Activated CD4-positive, alpha-beta T cell treated with anti-CD3 and anti-CD28 coated beads, Interleukin-2, amount 50 U/mL, for 1 hour (primary cell): ENCODE results near the gene PDGFD.

ENCODE experiments used
- DNase-seq: peaks from one replicate; pipeline ENCODE4 v3.0.0-alpha.2; 2020

The PDGFD gene

DNA sequence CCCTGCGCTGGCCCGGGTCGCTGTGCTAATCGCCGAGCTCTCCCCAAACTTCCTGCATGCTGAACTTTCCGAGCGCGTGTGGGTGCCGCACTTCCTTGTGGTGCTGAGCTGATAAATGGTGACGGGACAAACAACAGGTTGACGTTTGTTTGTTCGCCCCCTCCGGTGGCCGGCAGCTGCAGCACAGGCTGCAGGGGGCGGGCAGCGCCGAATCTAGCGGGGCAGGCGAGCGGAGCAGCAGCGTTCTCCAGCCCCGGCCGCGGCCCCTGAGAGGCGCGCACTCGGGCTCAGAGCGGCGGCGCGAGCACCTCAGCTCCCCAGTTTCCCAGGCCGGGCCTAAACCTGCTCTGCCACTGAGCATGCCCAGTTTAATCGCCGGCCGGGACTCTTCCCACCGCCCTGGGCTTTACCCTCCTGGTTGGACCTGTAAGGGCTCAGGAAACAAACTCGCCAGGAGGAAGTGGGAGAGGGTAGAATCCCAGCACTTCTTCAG is at the start of gene PDGFD:
Gene PDGFD, minus strand, starts transcription at position 120 of the 493 bp plus-strand sequence.
- no peak for DNase-seq

- DNase-seq: no peak
Observed at GRCh38 chr11:104206936-104207335, 43.0 kb upstream of the PDGFD start.

- no peak for DNase-seq
Observed at GRCh38 chr11:104205838-104206237, 41.9 kb upstream of the PDGFD start.

DNA sequence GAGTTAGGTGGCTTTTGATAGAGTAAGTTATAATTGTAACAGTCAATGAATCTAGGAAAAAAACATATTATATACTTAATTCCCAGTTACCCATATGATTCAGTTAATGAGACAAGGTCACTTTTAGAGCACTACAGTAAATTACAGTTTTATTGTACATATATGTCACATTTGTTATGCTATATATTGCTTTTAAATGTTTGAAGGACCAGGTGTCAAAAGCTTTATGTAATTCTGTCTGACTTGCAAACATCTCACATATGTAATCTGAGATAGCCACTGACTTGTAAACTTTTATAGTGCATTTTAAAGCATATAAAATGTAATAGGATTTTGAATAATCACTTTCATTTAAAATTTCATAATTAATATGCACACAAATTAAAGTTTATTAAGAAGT is 36.7 kb upstream of the PDGFD start:
- no peak for DNase-seq

GRCh38 chr11:104199053-104199452 is 35.1 kb upstream of the PDGFD start:
- DNase-seq: no peak

DNA sequence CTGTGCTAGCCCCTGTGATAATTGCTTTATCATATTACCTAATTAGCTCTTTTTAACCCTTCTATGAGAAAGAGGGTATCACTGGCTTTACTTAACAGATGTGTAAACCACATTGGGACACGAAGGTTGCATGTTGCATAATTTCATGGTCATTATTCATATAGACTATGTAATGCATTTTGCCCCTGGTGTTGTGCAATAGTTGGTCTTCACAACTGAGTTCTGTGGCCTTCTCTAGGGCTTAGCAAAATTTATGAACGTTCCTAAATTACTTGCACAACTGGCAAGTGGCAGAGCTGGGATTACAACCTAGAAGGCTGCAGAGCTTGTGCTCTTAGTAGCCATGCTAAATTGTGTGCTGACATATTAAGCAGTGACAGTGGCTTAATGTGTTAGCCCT is 34.6 kb upstream of the PDGFD start:
- no peak for DNase-seq

GRCh38 chr11:104191124-104191523 is 27.2 kb upstream of the PDGFD start:
- DNase-seq: no peak

DNA sequence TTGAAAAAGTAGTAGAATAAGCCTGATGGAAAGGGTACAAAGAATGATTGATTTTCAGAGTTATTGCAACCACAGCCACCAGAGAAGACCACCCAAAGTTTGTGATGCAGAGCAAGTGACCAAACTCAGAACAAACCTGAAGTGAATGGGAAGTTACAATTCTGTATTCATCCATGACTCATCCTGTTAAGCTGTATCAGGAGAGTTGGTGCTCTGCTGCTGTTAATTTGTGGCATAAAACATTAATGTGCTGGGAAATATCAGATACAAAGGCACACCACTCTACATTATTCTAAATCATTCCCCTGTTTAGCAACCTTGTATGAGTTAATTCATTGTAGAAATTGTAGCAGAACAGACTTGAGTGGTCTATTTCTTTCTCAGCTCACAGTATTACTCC is 19.6 kb upstream of the PDGFD start:
- no peak for DNase-seq

DNA sequence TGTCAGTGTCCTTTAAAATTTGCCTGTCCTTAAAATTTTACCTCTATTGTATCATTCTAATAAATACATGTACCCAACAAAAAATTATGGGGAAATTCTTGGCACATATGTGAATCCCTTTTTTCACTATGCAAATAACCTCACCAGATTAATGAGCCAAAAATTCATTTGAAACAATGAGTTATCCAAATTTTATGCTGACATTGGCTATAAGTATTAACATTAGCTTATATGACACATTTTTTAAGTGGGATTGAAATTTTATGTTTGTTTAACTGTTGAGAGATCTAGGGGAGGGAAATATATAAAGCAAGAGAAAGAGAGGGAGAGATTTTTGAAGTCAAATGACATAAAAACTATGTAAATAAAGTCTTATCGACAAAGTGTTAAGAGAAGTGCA is 11.8 kb upstream of the PDGFD start:
- DNase-seq: no peak

- no peak for DNase-seq
Observed at GRCh38 chr11:104169091-104169490, 5.1 kb upstream of the PDGFD start.

DNA sequence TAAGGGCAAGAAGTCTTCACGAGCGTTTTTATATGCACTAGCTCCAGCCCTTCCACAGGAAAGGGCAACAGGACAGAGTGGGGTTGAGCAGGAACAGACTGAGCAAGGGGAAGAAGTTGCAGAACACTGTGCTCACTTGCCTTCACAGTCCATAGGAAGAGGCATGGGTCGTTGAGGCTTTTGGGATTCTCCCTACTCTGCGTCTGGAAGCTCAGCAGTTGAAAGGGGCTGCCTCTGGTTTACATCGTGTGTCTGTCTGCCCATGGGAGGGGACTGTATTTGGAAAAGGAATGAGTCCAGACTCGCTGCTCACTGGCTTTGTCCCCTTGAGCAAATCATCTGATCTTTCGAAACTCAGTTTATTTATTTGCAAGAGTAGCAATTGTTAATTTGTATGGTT is 1.1 kb upstream of the PDGFD start:
- DNase-seq: no peak

- DNase-seq: no peak
Observed at GRCh38 chr11:104163100-104164027, 583 bp downstream of the PDGFD start.

DNA sequence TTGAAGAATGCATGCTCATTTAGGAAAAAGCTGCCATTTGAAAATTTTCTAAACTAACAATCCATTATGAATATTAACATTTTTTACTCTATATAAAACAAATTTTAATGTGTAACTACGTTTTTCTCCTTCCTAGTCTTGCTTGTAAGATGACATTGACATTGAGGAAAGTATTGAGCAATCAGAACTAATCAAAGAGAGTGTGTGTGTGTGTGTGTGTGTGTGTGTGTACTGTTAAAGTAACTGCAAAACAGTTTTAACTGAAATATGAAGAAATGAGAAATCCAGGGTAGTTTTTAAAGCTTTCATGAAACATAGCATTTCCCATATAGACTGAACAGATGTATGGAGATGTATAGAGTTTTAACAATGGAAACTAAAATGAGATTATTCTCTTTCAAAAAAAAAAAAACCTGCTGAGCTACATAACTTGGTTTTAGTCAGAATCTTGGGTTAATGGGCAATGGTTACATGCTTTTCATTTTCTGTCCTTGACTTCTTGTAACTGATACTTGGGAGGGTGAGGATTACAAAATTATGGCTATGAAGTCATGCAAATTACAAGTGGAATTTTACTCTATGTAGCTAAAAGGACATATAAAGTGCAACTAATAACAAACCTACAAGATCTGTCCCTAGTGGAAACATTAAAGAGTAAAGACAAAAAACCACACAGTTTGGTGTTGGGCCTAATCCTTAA is 2.0 kb downstream of the PDGFD start:
- DNase-seq: no peak

DNA sequence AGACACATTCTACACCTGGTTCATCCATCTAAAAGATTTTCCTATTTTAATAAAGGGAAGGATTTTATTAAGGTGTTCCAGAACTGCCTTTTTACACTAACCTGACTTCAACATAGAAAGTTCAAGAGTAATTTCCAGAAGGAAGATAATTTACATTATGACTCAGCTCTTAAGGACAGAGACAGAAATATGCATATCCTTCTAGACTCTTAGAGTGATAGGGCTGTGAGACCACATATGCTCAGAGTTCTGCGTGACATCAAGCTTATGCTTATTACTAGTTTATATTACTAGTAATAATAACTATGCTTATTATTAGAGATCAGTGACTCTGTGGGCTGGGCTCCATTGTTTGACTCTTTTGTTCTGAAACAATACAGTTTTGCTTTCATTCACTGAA is 4.6 kb downstream of the PDGFD start:
- DNase-seq: no peak

DNA sequence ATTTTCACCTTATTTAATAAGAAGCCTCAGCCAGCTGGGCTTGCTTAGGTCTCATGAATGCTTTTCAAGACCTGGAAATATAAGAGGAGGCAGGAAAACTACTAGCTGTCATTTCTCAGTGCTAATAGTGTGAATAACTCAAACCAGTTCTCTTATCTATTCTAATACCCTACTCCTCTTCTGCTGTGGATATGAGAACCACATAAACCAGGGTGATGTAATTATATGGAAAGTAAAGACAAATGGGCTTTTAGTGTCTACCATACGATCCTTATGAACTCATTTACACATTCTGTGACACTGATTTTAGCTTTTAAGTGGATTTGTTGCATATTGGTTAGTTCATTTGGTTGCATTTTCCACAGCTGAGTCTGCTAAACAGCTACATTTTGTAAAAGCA is 8.6 kb downstream of the PDGFD start:
- DNase-seq: no peak

DNA sequence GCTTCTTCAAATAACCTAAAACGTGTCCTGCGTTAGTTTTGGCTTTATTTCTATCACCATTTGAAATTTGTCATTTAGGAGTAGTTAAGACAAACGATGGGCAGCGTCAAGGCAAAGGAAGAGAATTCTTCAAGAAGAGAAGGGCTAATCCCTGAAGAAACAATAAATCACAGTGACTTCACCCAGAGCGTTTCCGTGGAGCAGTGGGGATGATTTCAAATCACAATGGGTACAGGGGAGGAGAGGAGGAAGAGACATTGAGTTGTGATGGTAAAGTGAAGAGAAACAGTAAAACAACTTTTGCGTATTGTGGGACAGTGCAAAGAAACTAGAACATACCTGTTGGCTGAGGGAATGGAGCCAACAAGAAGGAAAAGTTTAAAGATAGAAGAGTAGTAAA is 9.7 kb downstream of the PDGFD start:
- DNase-seq: no peak

DNA sequence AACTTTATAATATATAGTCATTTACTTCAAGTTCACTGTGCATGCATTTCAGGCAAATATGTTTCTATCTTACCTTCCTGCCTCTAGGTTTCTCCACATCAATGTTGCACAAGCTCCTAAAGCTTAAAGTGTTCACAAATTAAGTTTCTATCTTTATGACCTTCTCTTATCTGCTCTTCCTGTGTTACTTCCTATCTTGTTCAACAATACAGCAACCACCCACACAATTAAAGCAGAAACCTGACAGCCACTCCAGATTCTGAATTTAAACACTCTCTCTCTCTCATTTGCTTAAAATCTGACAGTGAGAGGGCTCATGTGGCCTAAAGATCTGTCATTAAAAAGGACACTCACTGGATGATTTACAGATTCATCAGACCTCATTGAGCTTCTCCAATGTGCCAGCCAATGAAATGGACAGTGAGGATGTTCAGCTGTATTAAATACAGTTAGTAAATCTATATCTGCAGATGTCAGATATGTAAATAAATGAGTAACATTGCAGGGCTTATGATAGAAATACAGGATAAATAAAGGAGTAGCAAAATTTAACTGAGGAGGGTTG is 10.9 kb downstream of the PDGFD start:
- DNase-seq: no peak

GRCh38 chr11:104151404-104152204 is 12.3 kb downstream of the PDGFD start:
- DNase-seq: no peak

DNA sequence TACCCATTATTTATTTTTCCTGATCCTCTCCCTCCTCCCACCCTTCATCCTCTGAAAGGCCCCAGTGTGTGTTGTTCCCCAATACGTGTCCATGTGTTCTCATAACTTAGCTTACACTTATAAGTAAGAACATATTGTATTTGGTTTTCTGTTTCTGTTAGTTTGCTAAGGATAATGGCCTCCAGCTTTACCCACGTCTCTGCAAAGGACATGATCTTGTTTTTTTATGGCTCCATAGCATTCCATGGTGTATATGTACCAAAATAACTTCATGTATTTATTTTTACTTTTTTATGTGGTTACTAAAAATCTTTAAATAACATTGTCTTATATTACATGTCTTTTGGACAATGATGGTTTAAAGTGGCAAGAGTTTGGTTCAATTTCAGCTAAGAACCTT is 15.2 kb downstream of the PDGFD start:
- no peak for DNase-seq

- DNase-seq: no peak
Observed at GRCh38 chr11:104148074-104148473, 15.9 kb downstream of the PDGFD start.

DNA sequence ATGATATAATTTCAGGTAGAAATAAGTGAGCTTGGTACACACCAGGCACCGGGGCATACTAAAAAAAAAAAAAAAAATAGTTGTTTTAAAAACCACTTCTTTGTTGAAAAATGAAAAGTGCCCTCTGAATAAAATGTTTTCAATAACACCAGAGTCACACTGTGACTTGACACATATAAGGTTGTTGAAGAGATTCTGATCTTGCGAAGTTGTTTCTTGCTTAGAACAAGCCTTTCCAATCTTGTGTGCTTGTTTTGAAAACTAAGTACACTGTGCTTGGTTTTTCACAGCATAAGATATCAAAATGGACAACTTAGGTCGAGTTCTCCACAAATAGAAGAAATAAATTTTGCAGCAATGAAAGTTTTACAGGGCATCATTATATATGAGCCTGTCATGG is 17.0 kb downstream of the PDGFD start:
- DNase-seq: no peak

- DNase-seq: no peak
Observed at GRCh38 chr11:104146421-104146820, 17.5 kb downstream of the PDGFD start.

GRCh38 chr11:104145062-104145461 is 18.9 kb downstream of the PDGFD start:
- DNase-seq: no peak
